ENCODE data around the gene CLCNKA.
"Not testable (repeated sequence)": the region's sequence is repeated elsewhere in the genome, so short reads cannot be mapped to it uniquely, and the experiment has no call there.

The CLCNKA gene

GRCh38 chr1:16021681-16022080, at the start of gene CLCNKA:
Gene CLCNKA (plus strand): TSS chr1:16022036. CDS start chr1:16022620, 584 bp downstream.
- DNase-seq (ENCODE audit: low spot score) = no peak

- DNase-seq (ENCODE audit: low spot score) = no peak
Observed at GRCh38 chr1:15972409-15972808, 49.4 kb upstream of the CLCNKA start.

GRCh38 chr1:15973772-15974171, 48.1 kb upstream of the CLCNKA start:
- DNase-seq (ENCODE audit: low spot score) = no peak

- DNase-seq (ENCODE audit: low spot score) = peak; percentile 51
Observed at GRCh38 chr1:15974855-15975254, 47.0 kb upstream of the CLCNKA start.

- peak; percentile 71 for DNase-seq (ENCODE audit: low spot score)
Observed at GRCh38 chr1:15975358-15975804, 46.5 kb upstream of the CLCNKA start.

GRCh38 chr1:15975805-15976680, 45.8 kb upstream of the CLCNKA start, which contains the start of gene ZBTB17:
Gene ZBTB17 (minus strand): TSS chr1:15976101. CDS start chr1:15948495, 27,606 bp downstream.
- DNase-seq (ENCODE audit: low spot score) = peak; percentile 95

- not testable (repeated sequence) for DNase-seq (ENCODE audit: low spot score)
Observed at GRCh38 chr1:15977947-15978346, 43.9 kb upstream of the CLCNKA start.

GRCh38 chr1:15981679-15982078, 40.2 kb upstream of the CLCNKA start:
- no peak for DNase-seq (ENCODE audit: low spot score)

GRCh38 chr1:15983275-15983674, 38.6 kb upstream of the CLCNKA start:
- DNase-seq (ENCODE audit: low spot score) = no peak

- no peak for DNase-seq (ENCODE audit: low spot score)
Observed at GRCh38 chr1:15985611-15986297, 36.1 kb upstream of the CLCNKA start.

GRCh38 chr1:15988856-15989736, 32.7 kb upstream of the CLCNKA start:
- no peak for DNase-seq (ENCODE audit: low spot score)

- no peak for DNase-seq (ENCODE audit: low spot score)
Observed at GRCh38 chr1:15989776-15990175, 32.1 kb upstream of the CLCNKA start.

GRCh38 chr1:15991427-15992186, 30.2 kb upstream of the CLCNKA start:
- DNase-seq (ENCODE audit: low spot score) = no peak

- no peak for DNase-seq (ENCODE audit: low spot score)
Observed at GRCh38 chr1:15992187-15992553, 29.7 kb upstream of the CLCNKA start.

- DNase-seq (ENCODE audit: low spot score) = no peak
Observed at GRCh38 chr1:15992582-15993500, 29.0 kb upstream of the CLCNKA start.

GRCh38 chr1:15993666-15994065, 28.2 kb upstream of the CLCNKA start:
- DNase-seq (ENCODE audit: low spot score) = no peak

GRCh38 chr1:15994081-15994480, 27.8 kb upstream of the CLCNKA start:
- DNase-seq (ENCODE audit: low spot score) = no peak

GRCh38 chr1:15994590-15995351, 27.1 kb upstream of the CLCNKA start:
- DNase-seq (ENCODE audit: low spot score) = peak; percentile 42

GRCh38 chr1:15997076-15997585, 24.7 kb upstream of the CLCNKA start:
- no peak for DNase-seq (ENCODE audit: low spot score)

Data from activated CD4-positive, alpha-beta T cell treated with anti-CD3 and anti-CD28 coated beads, Interleukin-2, Interleukin-4, amounts not matched to agents 100 ng/mL and 50 ng/mL, durations not matched to agents 16 hours and 8 hours (primary cell).